HG03135 (cell line): ENCODE data around the gene DNAJC2.
A peak's percentile ranks its signal among the peaks of the same experiment; 100 is the strongest.

ENCODE experiments used
- ATAC-seq: cut with Tn5 transposase; IDR thresholded peaks from one replicate; pipeline ENCODE4 v1.9.1; 2021; ENCODE audit warnings: mild to moderate bottlenecking, moderate library complexity; ENCODE audit not compliant: unreplicated experiment

Gene DNAJC2, protein sequence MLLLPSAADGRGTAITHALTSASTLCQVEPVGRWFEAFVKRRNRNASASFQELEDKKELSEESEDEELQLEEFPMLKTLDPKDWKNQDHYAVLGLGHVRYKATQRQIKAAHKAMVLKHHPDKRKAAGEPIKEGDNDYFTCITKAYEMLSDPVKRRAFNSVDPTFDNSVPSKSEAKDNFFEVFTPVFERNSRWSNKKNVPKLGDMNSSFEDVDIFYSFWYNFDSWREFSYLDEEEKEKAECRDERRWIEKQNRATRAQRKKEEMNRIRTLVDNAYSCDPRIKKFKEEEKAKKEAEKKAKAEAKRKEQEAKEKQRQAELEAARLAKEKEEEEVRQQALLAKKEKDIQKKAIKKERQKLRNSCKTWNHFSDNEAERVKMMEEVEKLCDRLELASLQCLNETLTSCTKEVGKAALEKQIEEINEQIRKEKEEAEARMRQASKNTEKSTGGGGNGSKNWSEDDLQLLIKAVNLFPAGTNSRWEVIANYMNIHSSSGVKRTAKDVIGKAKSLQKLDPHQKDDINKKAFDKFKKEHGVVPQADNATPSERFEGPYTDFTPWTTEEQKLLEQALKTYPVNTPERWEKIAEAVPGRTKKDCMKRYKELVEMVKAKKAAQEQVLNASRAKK

DNA sequence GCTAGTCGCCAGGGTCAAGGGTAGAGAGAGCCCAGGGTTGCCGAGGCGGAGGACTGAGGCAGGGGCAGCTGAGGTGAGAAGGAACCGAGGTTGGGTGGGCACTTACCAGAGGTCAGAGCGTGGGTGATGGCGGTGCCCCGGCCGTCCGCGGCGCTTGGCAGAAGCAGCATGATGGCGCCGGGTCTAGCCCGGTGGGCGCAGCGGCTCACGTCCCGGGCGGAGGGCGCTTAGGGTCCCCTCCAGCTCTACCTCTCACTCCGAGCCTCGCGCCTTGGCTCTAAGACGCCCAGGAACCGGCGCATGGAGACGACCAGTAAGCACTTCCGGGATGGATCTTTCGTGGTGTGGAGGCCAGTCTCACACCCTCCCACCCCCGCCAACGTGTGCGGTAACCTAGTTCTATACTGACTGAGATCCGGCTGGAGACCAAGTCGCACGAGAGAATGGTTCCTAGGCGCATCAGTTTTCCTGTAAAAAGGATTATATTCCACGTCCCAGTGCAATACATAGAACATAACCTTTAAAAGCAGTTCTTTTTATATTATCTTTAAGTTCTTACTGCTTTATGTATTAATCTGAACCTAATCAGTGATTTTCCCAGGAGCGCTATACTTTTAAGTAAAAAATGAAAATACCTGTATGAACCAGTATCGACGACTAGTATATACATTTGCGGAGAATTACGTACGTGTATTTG, at the start of gene DNAJC2:
Gene DNAJC2, minus strand, starts transcription at position 315 of the 697 bp plus-strand sequence. Its CDS starts 145 bp downstream, at position 170.
- peak; percentile 70 for ATAC-seq

DNA sequence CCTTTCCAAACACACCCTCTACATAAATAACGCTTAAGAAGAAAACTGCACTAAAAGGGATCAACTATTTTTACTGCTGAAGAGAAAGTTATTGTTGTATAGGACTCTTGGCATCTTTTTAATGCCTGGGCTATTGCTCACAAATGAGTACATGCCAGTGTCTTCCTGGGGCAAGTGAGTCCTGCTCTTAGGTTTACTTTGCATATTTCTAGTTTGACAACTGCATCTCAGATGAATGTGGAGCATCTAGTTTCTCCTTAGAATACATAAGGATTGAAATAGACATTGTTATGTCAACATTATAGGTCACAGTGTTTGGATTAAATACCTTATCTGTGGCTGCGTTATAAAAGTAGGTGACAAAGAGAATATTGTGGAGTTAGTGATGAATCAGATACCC, 47.4 kb upstream of the DNAJC2 start:
- no peak for ATAC-seq

DNA sequence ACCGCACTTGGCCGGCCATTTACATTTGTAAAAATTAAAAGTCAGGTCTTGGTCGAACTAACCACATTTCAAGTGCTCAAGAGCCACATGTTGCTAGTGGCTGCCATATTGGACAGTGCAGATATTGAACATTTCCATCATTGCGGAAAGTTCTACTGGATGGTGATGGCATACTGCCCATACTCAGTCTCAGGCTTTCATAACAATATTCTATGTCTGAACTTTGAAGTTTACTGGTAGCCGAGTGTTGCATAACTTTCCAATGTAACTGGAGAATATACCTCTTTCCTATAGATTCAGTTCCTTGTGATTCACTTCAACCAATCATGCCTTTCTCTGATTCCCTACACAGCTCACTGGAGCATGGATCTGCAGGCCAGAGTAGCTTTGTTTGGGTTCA, 46.6 kb upstream of the DNAJC2 start:
- no peak for ATAC-seq

DNA sequence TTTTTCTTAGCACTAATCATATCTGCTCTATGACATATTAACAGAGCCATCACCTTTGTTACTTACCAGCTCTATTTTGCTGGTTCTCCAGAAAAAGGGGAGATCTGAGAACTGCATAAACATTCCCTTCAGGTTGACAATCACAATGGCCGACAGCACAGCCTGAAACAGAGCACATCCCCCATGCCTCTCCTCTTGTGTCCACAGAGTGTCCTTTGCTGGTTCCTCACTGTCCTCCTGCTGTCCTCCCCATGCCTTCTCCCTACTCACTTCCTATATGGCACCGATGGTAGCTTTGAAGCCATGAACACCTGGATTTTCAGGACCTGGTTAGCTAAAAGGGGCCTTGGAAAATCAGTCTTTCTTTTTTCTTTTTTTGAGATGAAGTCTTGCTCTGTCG, 44.7 kb upstream of the DNAJC2 start:
- ATAC-seq = no peak

DNA sequence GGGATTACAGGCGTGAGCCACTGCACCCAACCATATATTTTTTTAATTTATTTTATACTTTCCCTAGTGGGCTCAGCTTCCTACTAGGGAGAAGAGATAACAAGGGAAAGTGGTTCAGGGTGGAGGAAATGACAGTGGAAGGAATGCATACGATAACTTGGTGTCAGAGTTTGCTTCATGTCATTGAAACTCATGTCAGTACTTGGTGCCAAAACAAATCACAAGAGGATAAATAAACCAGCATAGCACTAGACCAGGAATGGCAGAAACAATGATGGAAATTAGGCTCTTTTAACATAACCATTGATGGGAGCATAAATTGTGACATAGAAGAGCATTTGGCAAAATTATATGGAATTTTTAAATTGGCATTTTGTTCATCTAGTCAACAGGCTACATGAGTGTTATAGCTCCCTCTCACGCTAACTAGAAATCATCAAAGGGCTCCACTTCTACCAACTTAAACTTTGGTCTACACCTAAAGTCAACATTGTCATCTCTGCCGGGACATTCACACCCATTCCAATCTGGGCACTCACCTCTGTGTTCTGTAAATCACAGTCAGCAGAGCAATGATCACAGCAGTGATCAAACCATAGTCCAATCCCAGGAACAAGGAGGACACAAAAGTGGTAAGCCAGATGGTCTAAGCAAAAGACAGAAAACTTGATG, 44.0 kb upstream of the DNAJC2 start:
- no peak for ATAC-seq

DNA sequence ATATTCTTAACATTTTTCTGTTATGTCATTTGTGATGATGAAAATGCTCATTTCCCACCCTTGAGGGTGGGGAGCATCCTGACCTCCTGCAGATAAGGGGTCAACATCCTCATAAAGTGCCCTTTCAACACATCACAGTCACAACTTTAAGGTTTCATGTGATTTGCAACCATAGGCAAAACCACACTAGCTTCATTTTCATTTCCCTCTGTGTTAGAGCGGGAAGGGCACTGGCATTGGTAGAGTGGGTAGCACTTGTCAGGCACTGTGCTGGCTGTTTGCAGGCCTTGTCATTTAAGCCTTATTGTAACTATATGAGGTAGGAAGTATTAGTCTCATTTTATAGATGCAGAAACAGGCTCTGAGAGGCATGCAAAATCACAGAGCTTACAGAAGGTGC, 42.7 kb upstream of the DNAJC2 start:
- no peak for ATAC-seq

DNA sequence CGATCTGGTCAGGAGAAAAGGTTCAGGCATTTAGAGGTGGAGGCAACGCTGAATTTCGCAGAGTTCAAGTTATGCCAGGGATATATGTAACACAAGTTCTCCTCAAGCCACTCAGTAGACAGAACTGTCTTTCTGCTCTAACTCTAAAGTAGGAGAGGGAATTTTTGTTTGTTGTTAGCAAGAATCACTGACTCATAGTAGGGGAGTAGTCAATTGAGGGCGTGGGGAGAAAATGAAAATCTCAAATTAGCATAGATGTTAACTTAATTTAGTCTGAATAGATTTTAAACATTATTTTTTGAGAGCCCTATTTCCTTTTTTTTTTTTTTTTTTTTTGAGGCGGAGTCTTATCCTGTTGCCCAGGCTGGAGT, 37.5 kb upstream of the DNAJC2 start:
- no peak for ATAC-seq

DNA sequence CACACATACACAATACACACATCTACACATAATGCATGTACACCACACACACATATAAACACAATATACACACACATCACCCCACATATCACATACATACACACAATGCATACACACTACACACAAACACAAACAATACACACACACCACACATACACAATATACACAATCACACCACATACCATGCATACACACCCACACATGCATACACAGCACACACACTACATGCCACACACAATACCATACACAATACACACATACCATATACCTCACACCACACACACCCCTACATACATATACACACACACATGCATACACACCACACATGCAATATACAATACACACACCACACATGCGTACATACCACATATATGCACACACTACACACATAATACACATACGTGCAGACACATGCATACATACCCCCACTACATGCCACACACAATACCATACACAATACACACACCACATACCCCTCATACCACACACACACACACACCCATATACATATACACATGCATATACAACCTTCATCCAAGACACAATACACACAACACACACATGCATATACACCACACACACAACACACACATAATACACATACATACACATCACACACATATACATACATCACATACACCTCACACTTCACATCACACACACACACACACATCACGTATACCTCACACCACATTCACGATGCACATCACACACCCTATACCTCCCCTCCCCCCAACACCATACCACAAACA, 36.9 kb upstream of the DNAJC2 start:
- no peak for ATAC-seq

DNA sequence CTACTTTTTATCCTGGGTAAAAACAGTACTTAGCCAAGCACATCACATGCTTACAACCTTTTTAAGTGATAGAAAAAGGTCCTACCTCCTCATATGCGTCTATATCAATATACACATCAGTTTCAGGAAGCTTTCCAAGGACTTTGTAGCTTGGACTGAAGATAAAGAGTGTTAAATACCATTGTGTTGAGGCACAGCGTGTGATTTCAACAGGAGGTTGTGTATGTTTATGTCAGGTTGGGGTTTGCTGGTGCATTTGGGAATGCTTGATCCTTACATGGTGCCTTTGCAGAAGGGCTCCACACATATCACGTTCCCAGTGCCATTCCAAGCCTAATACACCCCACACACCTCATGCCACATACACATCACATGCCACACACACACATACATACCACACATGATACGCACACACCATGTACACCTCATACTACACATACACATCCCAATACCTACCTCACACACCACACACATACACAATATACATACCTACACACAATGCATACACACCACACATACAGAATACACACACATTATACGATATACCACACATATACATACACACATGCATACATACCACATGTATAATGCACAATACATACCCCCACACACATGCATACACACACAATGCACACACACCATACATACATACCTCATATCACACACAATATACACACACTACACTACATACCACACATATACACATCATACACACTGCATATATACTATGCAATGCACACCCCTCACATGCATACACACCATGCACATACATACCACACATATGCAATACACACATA, 36.0 kb upstream of the DNAJC2 start:
- ATAC-seq = no peak

DNA sequence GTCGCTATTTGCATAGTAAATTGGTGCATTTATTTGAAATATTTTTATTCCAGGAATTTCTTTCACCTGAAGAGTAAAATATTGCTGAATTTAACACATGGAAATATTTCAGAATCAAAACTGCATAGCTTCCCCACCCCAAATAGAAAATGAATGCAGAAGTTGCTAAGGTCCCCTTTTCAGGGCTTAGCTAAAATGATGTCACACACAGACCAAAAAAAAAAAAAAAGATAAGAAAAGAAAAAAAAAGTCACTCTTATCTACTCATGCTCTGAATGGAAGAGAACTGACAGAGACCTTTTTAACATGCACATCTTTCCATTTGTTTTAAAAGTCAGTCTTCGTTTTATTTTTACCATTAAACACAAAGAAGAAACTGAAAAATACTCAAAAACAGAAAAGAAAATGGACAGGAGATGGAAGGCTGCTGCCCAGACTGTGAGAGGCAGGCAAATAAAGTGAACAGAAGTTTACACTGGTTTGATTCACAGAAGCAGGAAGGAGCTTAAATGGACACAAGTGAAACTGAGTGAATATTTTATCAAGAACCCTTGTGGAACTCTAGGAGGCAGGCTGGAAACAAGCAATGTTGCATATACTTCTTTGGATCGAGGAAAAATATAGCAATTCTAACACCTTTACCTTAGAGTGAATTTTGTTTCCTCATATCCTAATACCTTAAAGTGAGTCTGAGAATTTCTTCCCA, 34.9 kb upstream of the DNAJC2 start:
- no peak for ATAC-seq

DNA sequence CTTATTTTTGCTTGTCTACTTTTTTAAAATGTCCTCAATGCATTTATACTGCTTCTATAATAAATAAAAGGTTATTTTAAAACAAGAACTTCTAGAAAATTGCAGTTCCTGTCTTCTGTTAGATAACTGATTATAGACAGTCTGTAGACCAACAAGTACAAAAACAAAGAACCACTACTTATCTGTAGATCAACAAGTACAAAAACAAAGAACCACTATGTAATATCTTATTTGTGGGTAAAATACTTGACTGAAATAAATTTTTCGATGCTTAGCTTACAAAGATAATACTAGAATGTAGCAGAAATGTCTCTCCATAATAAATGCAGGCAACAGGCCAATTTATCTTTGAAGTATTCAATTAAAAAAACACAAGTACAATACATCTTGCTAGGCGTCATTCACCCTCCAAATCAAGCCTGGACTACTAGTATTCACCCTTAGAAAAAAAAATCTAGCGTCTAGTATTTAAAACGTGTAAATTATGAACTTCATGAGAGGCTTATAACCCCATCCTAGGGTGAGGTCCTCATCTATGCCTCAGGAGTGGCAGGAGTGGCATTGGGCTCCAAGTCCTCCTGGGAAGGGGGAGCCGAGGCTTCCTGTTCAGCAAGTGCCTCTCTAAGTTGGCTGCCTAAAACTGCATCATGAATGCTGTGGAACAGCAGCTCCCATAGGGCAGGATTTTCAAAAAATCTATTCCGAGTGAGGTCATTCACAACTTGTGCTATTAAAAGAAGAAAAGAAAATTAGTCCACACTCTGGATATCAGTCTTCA, 29.5 kb upstream of the DNAJC2 start:
- no peak for ATAC-seq

DNA sequence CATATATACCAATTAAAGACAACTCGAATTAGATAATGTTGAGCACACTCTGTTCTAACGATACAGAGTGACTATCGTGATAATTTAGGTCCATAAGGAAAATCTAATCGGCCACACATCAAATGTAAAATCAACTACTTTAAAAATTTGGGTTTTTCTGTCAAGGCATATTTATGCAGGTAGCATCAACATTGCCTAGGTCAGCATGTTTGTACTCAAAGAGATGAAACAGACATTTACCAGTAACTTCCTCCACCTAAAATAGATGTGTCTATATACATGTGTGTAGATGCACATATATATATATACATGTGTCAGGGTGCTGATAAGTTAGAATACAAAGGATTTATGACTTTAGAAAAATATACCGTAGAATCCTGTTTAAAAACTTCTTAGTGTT, 24.9 kb upstream of the DNAJC2 start:
- ATAC-seq = no peak

DNA sequence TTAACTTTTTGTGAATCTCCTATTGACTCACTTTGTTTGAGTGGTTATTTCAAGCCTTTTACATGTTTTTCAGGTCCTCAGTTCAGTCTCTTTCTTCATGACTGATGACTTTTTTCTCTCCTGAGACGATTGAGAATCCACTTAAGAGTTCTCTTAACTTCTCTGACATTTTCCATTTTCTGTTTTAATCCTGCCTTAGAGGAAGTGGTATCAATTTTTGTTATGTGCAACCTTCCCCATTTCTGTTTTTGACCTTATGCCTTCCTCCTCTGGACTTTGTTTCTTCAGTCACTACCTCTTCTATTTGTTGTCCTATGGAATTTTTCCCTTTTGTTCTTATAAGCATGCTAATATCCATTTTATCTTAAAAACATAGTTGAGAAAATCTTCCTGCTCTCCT, 5.2 kb upstream of the DNAJC2 start:
- no peak for ATAC-seq

DNA sequence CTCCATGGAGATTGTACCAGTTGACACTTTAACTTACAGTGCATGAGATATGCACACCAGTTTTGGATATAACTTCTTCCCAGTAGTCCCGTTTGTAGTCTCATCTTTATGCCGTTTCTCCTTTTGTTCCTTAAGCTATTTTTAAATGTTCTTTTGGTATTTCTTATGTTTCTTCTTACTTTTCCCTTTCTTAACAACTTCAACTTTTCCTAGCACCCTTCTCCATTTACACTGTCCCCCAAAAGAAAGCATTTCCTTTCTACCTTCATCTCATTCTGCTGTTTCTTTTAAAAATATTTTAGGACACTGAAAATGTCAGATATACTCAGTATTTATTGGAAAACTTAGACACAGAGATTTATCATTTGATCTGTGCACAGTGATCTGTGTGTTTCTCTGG, 4.4 kb upstream of the DNAJC2 start:
- ATAC-seq = no peak

DNA sequence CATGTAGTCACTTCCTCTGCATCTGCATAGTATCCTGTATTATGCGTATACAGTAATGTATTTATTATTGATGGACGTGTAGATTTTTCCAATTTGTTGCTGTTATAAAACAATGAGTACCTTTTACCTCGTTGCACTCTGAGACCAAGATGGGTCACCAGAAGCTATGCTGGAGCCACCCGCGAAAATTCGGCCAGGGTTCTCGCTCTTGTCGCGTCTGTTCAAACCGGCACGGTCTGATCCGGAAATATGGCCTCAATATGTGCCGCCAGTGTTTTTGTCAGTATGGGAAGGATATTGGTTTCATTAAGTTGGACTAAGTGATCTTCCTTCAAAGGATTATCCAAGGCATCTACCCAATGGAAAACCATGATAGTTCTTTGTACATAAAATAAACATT, 3.9 kb upstream of the DNAJC2 start:
- ATAC-seq = no peak

DNA sequence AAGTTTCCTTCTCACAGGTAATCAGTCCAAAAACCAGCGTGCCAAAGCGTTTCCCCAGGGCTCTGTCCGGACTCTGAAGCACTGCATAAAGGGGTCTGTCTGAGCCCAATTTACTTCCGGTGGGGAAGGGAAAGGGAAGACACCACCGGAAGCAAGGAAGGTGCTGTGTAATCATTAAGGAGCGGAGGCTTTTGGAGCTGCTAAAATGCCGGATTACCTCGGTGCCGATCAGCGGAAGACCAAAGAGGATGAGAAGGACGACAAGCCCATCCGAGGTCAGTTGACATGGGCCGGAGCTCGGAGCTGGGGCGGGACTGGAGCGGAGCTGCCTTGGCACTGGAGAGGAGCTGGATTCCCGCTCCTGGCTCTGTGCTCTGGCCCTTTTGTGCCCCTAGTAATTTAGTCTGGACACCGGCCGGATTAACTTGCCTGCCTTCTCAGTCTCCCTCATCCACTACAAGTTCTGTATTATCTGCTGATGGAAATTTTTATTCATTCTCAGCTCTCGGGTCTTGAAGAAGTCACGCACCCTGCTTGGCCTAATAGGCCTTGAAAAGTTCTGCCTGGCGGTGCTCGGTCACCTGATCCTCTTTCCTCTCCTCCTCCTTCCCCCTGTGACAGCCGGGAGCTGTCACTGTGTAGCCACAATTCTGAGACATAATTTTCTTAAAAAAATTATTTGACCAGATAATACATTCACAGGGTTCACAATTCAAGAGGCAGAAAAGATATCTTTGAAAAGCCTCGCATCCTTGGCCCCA, 3.1 kb upstream of the DNAJC2 start, which contains the start of gene PSMC2:
Gene PSMC2, plus strand, starts transcription at position 137 of the 761 bp plus-strand sequence. Its CDS starts 69 bp downstream, at position 206.
- peak; percentile 74 for ATAC-seq

DNA sequence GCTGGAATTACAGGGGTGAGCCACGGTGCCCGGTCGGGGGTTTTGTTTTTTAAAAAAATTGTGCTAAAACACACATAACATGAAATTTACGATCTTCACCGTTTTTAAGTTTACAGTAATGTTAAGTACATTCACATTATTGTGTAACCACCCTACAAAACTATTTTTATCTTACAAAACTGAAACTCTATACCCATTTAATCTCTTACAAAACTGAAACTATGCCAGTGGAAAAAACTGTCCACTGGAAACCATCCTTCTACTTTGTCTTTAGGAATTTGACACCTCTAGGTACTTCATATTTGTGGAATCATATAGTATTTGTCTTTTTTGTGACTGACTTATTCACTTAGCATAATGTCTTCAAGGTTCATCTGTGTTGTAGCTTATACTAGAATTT, 1.8 kb upstream of the DNAJC2 start:
- no peak for ATAC-seq
